Pancreas (tissue), 10 donors: ENCODE measurements around the gene HTR3C. TPM values are rescaled to one million over a fixed set of nuclear protein-coding genes. Genes with fewer than 3 reads are reported as not detected.

Experiments
- ATAC-seq, 4 donors: fragments of 200-7000 bp; cut with Tn5 transposase; one replicate each; pipeline versions ENCODE4 v1.8.0 to v1.9.1; 2020; ENCODE audit warnings: mild to moderate bottlenecking in 4 of 4, moderate library complexity in 4 of 4
- DNase-seq, 6 donors: peaks; one replicate each; pipeline ENCODE4 v3.0.0-alpha.2; 2020
- FAIRE-seq: peaks from 2 replicates; lab custom pipeline; 2012; peaks lifted over from hg19 to GRCh38; lab: Jason Lieb, UNC
- H3K27ac ChIP-seq, 4 donors: fragments of 200-600 bp; sonication (generic); 1 replicate in 3 of 4; 2 replicates in 1 of 4; pipeline versions ENCODE4 v1.5.0 to v1.8.0; 2020
- H3K27me3 ChIP-seq, 4 donors: fragments of 200-600 bp; one replicate each; pipeline ENCODE4 v1.8.0; 2021
- H3K36me3 ChIP-seq, 3 donors: fragments of 200-600 bp; sonication (generic) in 1 of 3; one replicate each; pipeline versions ENCODE4 v1.5.0 to v1.8.0; 2020 to 2021
- H3K4me1 ChIP-seq, 3 donors: fragments of 200-600 bp; one replicate each; pipeline ENCODE4 v1.8.0; 2021
- H3K4me3 ChIP-seq, 4 donors: fragments of 200-600 bp; sonication (generic) in 2 of 4; one replicate each; pipeline versions ENCODE4 v1.5.0 to v1.8.0; 2020 to 2021
- H3K9me3 ChIP-seq, 4 donors: fragments of 200-600 bp; one replicate each; pipeline ENCODE4 v1.8.0; 2021
- WGBS, 2 donors: extraction: QIAGEN DNeasy Blood & Tissue Kit; methylation state at CpG; one replicate each; pipeline ENCODE4 v1.1.7; 2013; 5-methylcytosine and 5-hydroxymethylcytosine counted together
- intact Hi-C, 3 donors: fragments of 100-400 bp; cut with DNase I; formaldehyde crosslinking; loops; one replicate each; pipeline versions ENCODE4 v1.11.1 to v1.14.2; 2022
- polyA plus RNA-seq, 2 donors: library from polyadenylated mRNA; stranded (reverse); fragments of 200-250 nt; gene quantifications; one replicate each; pipeline ENCODE4 v1.2.3, GENCODE V29; 2013
- total RNA-seq, 6 donors: library from RNA; stranded (reverse); fragmentation: NEBNext Ultra II Directional in 4 of 6; extraction: Animal tissue kit (Norgen Biotek cat#: 25700) in 4 of 6; gene quantifications; one replicate each; pipeline versions ENCODE4 v1.2.1 to v1.2.4, GENCODE V29; 2021 to 2023
- TF ChIP-seq, protein P1 (sequence below), 4 donors: fragments of 200-600 bp; sonication (generic) in 3 of 4; IDR thresholded peaks; one replicate each; pipeline versions ENCODE4 v1.5.0 to v1.8.0; 2021; ENCODE audit warnings: antibody characterized with exemption in 4 of 4
- donor health status: healthy with polysubstance abuse.
- donor health status: DM: no; HTN: no; CAD: no; lungs with moderate emphysema.
- donor health status: DM: no; HTN: no; CAD: no.
- donor health status: control.
- donor health status: control.
- donor health status: Bipolar disorder and iron deficiency.
- donor health status: DM: yes; HTN: yes; CAD: no.
- donor health status: DM: no; HTN: no; CAD: no.
- donor health status: DM: no; HTN: no; CAD: no.
- donor health status: DM: yes; HTN: yes; CAD: no.

Gene HTR3C
- total and polyA plus RNA-seq, 8 donors: 0.09 TPM; not detected in 7

GRCh38 chr3:184099806-184100686 lies 47.2 kb downstream of the HTR3C start:
- H3K27me3 ChIP-seq: no peaks in the 10 kb centered on the region
- no peak overlapping the region for H3K27ac ChIP-seq
- no peaks in the 10 kb centered on the region for H3K4me1 ChIP-seq
- no peak overlapping the region for H3K4me3 ChIP-seq
- TF ChIP-seq, protein P1, sequence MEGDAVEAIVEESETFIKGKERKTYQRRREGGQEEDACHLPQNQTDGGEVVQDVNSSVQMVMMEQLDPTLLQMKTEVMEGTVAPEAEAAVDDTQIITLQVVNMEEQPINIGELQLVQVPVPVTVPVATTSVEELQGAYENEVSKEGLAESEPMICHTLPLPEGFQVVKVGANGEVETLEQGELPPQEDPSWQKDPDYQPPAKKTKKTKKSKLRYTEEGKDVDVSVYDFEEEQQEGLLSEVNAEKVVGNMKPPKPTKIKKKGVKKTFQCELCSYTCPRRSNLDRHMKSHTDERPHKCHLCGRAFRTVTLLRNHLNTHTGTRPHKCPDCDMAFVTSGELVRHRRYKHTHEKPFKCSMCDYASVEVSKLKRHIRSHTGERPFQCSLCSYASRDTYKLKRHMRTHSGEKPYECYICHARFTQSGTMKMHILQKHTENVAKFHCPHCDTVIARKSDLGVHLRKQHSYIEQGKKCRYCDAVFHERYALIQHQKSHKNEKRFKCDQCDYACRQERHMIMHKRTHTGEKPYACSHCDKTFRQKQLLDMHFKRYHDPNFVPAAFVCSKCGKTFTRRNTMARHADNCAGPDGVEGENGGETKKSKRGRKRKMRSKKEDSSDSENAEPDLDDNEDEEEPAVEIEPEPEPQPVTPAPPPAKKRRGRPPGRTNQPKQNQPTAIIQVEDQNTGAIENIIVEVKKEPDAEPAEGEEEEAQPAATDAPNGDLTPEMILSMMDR (IDR thresholded peaks at IDR 0.05): no peak
- intact Hi-C loops: no loop called here
- FAIRE-seq (no peak), DNase-seq (no peak), ATAC-seq (no peak)
- H3K9me3 ChIP-seq: no peaks in the 10 kb centered on the region
- 53 to 54% methylated on average over 24 of the region's 24 CpGs for WGBS, 2 donors
- no peaks in the 10 kb centered on the region for H3K36me3 ChIP-seq

Other genes starting within 250 kb of the HTR3C start
- 1 to 10 TPM; 2.5 to 6.3 (median 3.7) TPM for gene MAP6D1, start 227.5 kb upstream of the HTR3C start, total RNA-seq
- 1 to 10 TPM; 1.4 to 2.7 TPM for gene MAP6D1, start 227.5 kb upstream of the HTR3C start, polyA plus RNA-seq
- gene PARL, start 168.2 kb upstream of the HTR3C start, total RNA-seq: 10 to 100 TPM; 26.4 to 42.9 (median 33.6) TPM
- 10 to 100 TPM; 65.6 to 65.8 TPM for gene PARL, start 168.2 kb upstream of the HTR3C start, polyA plus RNA-seq
- 10 to 100 TPM in 1 of 6 donors, 1 to 10 TPM in 5; 2.8 to 25.2 (median 7.1) TPM for gene ABCC5, start 35.2 kb upstream of the HTR3C start, total RNA-seq
- 10 to 100 TPM; 12.9 to 25.9 TPM for gene ABCC5, start 35.2 kb upstream of the HTR3C start, polyA plus RNA-seq
- gene HTR3D, start 21.3 kb upstream of the HTR3C start, total RNA-seq: not detected
- gene HTR3D, start 21.3 kb upstream of the HTR3C start, polyA plus RNA-seq: not detected
- gene HTR3E, start 44.0 kb downstream of the HTR3C start, total RNA-seq: under 1 TPM in 1 of 6 donors, not detected in 5; 0.41 TPM
- not detected for gene HTR3E, start 44.0 kb downstream of the HTR3C start, polyA plus RNA-seq
- gene EIF2B5, start 82.3 kb downstream of the HTR3C start, total RNA-seq: 10 to 100 TPM; 12.4 to 23.6 (median 17.1) TPM
- 10 to 100 TPM; 32.1 to 53.3 TPM for gene EIF2B5, start 82.3 kb downstream of the HTR3C start, polyA plus RNA-seq
- 10 to 100 TPM; 31.0 to 44.9 (median 35.1) TPM for gene DVL3, start 102.3 kb downstream of the HTR3C start, total RNA-seq
- gene DVL3, start 102.3 kb downstream of the HTR3C start, polyA plus RNA-seq: 10 to 100 TPM; 47.5 to 53.8 TPM
- gene AP2M1, start 121.8 kb downstream of the HTR3C start, total RNA-seq: 100 to 1,000 TPM in 1 of 6 donors, 10 to 100 TPM in 5; 67.8 to 136 (median 81.8) TPM
- 100 to 1,000 TPM in 1 of 2 donors, 10 to 100 TPM in 1; 69.3 to 113 TPM for gene AP2M1, start 121.8 kb downstream of the HTR3C start, polyA plus RNA-seq
- 10 to 100 TPM; 31.7 to 49.4 (median 37.7) TPM for gene ABCF3, start 133.2 kb downstream of the HTR3C start, total RNA-seq
- gene ABCF3, start 133.2 kb downstream of the HTR3C start, polyA plus RNA-seq: 10 to 100 TPM; 79.7 to 92.1 TPM
- 1 to 10 TPM; 1.2 to 7.9 (median 4.5) TPM for gene VWA5B2, start 176.5 kb downstream of the HTR3C start, total RNA-seq
- 100 to 1,000 TPM in 1 of 2 donors, 10 to 100 TPM in 1; 30.3 to 105 TPM for gene VWA5B2, start 176.5 kb downstream of the HTR3C start, polyA plus RNA-seq
- 10 to 100 TPM; 14.1 to 25.7 (median 21.7) TPM for gene ALG3, start 195.9 kb downstream of the HTR3C start, total RNA-seq
- gene ALG3, start 195.9 kb downstream of the HTR3C start, polyA plus RNA-seq: 10 to 100 TPM; 26.2 to 26.5 TPM
- gene EEF1AKMT4, start 196.6 kb downstream of the HTR3C start, total RNA-seq: 1 to 10 TPM; 1.9 to 5.3 (median 3.1) TPM
- gene EEF1AKMT4, start 196.6 kb downstream of the HTR3C start, polyA plus RNA-seq: 1 to 10 TPM; 1.8 to 3.1 TPM
- 10 to 100 TPM in 5 of 6 donors, 1 to 10 TPM in 1; 7.5 to 33.7 (median 19.4) TPM for gene CAMK2N2, start 208.5 kb downstream of the HTR3C start, total RNA-seq
- 10 to 100 TPM; 13.8 to 14.8 TPM for gene CAMK2N2, start 208.5 kb downstream of the HTR3C start, polyA plus RNA-seq
- gene ECE2, start 223.0 kb downstream of the HTR3C start, total RNA-seq: 10 to 100 TPM in 1 of 6 donors, 1 to 10 TPM in 5; 6.3 to 12.1 (median 8.8) TPM
- 10 to 100 TPM in 1 of 2 donors, 1 to 10 TPM in 1; 7.7 to 25.4 TPM for gene ECE2, start 223.0 kb downstream of the HTR3C start, polyA plus RNA-seq
- 10 to 100 TPM; 38.4 to 89.6 (median 54.1) TPM for gene PSMD2, start 246.2 kb downstream of the HTR3C start, total RNA-seq
- gene PSMD2, start 246.2 kb downstream of the HTR3C start, polyA plus RNA-seq: 10 to 100 TPM; 39.1 to 78.7 TPM